MM.1S (cell line): Measurements from ENCODE around the gene CCDC38.

Source experiments
- DNase-seq: peaks from one replicate; pipeline ENCODE4 v3.0.0-alpha.2; 2015
- H2AFZ ChIP-seq: fragments of 300-600 bp; sonication (generic); 2 replicates; pipeline ENCODE4 v1.6.0; 2016; ENCODE audit warnings: antibody characterized with exemption, low read length
- H3F3A ChIP-seq: fragments of 300-600 bp; sonication (generic); 2 replicates; pipeline ENCODE4 v1.6.1; 2016; ENCODE audit warnings: mild to moderate bottlenecking, antibody characterized with exemption, low read length, moderate library complexity, mixed read lengths; ENCODE audit not compliant: insufficient read depth
- H3K27ac ChIP-seq: fragments of 300-600 bp; sonication (generic); 2 replicates; pipeline ENCODE4 v1.5.1; 2016; ENCODE audit warnings: mild to moderate bottlenecking, low read length
- H3K27me3 ChIP-seq: fragments of 300-600 bp; sonication (generic); replicated peaks from 2 replicates; pipeline ENCODE4 v1.6.0; 2016; ENCODE audit warnings: low read length; ENCODE audit not compliant: insufficient read depth
- H3K36me3 ChIP-seq: fragments of 300-600 bp; sonication (generic); replicated peaks from 2 replicates; pipeline ENCODE4 v1.6.1; 2016; ENCODE audit warnings: mild to moderate bottlenecking, low read length, mixed read lengths; ENCODE audit not compliant: insufficient read depth
- H3K4me1 ChIP-seq: fragments of 300-600 bp; sonication (generic); 2 replicates; pipeline ENCODE4 v1.6.1; 2016; ENCODE audit warnings: low read length, mixed read lengths
- H3K4me2 ChIP-seq: fragments of 300-600 bp; sonication (generic); 2 replicates; pipeline ENCODE4 v1.6.0; 2016; ENCODE audit warnings: low read depth, low read length
- H3K4me3 ChIP-seq: fragments of 300-600 bp; sonication (generic); 2 replicates; pipeline ENCODE4 v1.5.1; 2016; ENCODE audit warnings: low read length, mixed read lengths
- H3K79me2 ChIP-seq: fragments of 300-600 bp; sonication (generic); 2 replicates; pipeline ENCODE4 v1.6.1; 2016; ENCODE audit warnings: mixed run types, low read length, mixed read lengths
- H3K9ac ChIP-seq: fragments of 300-600 bp; sonication (generic); 2 replicates; pipeline ENCODE4 v1.6.1; 2016; ENCODE audit warnings: low read length, mixed read lengths
- H3K9me2 ChIP-seq: fragments of 300-600 bp; sonication (generic); replicated peaks from 2 replicates; pipeline ENCODE4 v1.6.1; 2016; ENCODE audit warnings: mild to moderate bottlenecking, low read length, mixed read lengths; ENCODE audit not compliant: insufficient read depth
- H3K9me3 ChIP-seq: fragments of 300-600 bp; sonication (generic); replicated peaks from 2 replicates; pipeline ENCODE4 v1.6.1; 2016; ENCODE audit warnings: mild to moderate bottlenecking, low read length, mixed read lengths; ENCODE audit not compliant: insufficient read depth
- H4K20me1 ChIP-seq: fragments of 300-600 bp; sonication (generic); 2 replicates; pipeline ENCODE4 v1.6.1; 2016; ENCODE audit warnings: mild to moderate bottlenecking, low read length, moderate library complexity, mixed read lengths; ENCODE audit not compliant: insufficient read depth
- EZH2 ChIP-seq: fragments of 300-600 bp; sonication (generic); optimal IDR thresholded peaks from 2 replicates; pipeline ENCODE3; 2017; ENCODE audit warnings: low read depth, mild to moderate bottlenecking, antibody characterized with exemption, low read length, mixed read lengths
- EZH2phosphoT487 ChIP-seq: fragments of 300-600 bp; sonication (generic); IDR thresholded peaks from 2 replicates; pipeline ENCODE4 v1.6.1; 2018; ENCODE audit warnings: antibody characterized with exemption, low read length
- TF ChIP-seq, protein P1 (sequence below): fragments of 300-600 bp; sonication (generic); IDR thresholded peaks from 2 replicates; pipeline ENCODE4 v1.5.1; 2016; ENCODE audit warnings: antibody characterized with exemption, low read length, mixed read lengths

CCDC38 gene

DNA sequence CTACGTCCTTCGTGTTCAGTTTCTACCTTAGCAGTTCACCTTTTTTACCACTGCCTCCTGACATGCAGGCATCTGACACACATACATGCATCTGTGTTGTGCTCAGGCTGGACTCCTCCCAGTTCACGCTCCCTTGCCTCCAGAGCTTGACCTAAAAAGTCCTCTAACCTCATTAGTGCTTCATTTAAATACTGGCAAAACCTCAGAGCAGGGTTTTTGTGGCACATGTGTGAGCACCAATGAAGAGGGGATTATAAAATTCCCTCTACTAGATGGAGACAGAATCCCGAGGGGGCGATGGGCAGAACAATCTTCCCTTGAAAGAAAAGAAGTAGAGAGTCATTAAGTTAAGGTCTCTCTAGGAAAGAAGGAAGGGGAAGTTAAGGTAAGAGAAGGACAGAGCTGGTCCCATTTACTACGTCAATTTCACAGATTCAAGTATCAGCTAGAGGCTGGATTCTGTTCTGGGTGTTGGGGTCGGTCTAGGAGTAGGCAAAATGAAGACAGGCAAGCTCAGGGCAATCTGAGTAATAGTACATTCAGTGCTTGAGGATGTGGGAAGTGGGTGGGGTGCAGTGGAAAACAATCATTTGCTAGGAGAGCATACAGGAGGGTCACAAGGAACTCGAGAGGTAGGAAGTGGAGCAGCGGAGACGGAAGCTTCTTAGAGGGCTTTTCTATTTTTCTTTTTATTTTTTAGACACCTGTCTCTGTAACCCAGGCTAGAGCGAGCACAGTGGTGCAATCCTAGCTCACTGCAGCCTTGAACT lies 46.3 kb upstream of the CCDC38 start:
- H3K79me2 ChIP-seq: no peaks in the 10 kb centered on the region
- no peaks in the 10 kb centered on the region for H3F3A ChIP-seq
- no peak overlapping the region for H3K4me3 ChIP-seq
- DNase-seq: no peak
- H4K20me1 ChIP-seq: no peaks in the 10 kb centered on the region
- no peak overlapping the region for H3K27ac ChIP-seq
- TF ChIP-seq EZH2phosphoT487 (no peak), EZH2 (no peak)
- TF ChIP-seq, protein P1, sequence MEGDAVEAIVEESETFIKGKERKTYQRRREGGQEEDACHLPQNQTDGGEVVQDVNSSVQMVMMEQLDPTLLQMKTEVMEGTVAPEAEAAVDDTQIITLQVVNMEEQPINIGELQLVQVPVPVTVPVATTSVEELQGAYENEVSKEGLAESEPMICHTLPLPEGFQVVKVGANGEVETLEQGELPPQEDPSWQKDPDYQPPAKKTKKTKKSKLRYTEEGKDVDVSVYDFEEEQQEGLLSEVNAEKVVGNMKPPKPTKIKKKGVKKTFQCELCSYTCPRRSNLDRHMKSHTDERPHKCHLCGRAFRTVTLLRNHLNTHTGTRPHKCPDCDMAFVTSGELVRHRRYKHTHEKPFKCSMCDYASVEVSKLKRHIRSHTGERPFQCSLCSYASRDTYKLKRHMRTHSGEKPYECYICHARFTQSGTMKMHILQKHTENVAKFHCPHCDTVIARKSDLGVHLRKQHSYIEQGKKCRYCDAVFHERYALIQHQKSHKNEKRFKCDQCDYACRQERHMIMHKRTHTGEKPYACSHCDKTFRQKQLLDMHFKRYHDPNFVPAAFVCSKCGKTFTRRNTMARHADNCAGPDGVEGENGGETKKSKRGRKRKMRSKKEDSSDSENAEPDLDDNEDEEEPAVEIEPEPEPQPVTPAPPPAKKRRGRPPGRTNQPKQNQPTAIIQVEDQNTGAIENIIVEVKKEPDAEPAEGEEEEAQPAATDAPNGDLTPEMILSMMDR: no peak
- H3K4me2 ChIP-seq: no peak overlapping the region
- H3K27me3 ChIP-seq: no peaks in the 10 kb centered on the region
- H3K9me2 ChIP-seq: no peaks in the 10 kb centered on the region
- H3K9me3 ChIP-seq: no peaks in the 10 kb centered on the region
- H3K4me1 ChIP-seq: no peaks in the 10 kb centered on the region
- no peak overlapping the region for H3K9ac ChIP-seq
- no peaks in the 10 kb centered on the region for H3K36me3 ChIP-seq
- H2AFZ ChIP-seq: no peak overlapping the region

DNA sequence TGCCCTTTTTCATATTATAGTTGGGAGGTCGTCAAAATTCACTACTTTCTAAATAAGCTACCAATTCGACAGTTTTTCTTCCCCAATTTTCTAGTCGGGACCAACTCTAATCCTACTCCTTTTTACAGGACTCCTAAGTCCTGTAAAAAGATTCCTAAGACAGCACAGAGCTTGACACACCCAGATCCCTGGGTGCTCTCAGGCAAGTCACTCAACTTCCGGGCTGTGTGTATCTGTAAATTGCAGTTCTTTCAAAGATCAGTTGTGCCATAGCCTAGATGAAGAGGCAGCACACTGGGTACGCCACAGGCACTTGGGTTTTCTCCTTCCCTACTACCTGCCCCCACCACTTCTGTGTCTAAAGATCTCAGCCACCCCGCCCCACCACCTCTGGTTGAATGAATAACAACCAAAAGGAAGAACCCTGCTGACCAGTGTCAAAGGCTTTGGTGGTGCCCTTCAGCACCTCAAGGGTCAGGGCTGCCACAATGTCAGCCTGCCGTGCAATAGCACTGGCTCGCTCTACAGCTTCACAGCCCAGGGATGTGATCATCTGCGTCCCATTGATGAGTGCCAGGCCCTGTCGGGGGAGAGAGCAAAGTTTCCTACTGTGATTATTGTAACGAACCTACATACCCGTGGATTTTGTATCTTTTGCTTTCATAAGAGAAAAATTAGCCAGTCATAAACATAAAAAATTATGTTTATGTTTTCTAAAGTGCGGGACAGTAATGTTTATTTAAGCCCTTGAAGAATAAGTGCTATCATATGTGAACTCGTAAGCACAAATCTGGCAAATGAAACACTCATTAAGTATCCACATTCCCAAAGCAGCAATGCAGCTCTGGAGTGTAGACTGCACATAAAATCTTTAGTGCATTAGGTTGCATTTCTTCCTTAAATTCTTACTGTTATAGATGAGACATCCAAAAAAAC lies 44.5 kb upstream of the CCDC38 start:
- Histone ChIP-seq H3K4me3 (no peak overlapping the region), H2AFZ (no peak overlapping the region), H3K79me2 (no peaks in the 10 kb centered on the region), H3K9me2 (no peaks in the 10 kb centered on the region), H3K27me3 (no peaks in the 10 kb centered on the region), H4K20me1 (no peaks in the 10 kb centered on the region), H3K9ac (no peak overlapping the region), H3K27ac (no peak overlapping the region), H3F3A (no peaks in the 10 kb centered on the region), H3K36me3 (no peaks in the 10 kb centered on the region), H3K4me1 (no peaks in the 10 kb centered on the region), H3K4me2 (no peak overlapping the region), H3K9me3 (no peaks in the 10 kb centered on the region)
- TF ChIP-seq, protein P1: no peak
- TF ChIP-seq EZH2phosphoT487: no peak
- no peak for DNase-seq

DNA sequence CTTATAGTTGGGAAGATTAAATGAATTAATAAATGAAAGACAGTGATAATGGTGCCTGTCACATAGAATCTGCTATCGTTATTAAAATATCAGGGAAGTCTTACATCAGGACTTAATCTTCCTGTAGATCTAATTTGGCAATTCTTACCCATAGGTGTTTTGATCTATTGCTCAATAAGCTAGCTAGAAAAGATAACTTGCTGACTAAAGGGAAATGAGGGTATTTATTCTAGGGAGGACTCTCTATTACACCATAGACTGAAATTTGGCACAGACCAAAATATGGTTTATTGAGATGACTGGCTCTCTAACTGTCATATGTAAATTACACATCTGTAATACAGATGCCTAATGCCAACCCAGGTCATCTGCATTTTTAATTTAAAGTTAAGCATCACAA lies 42.3 kb upstream of the CCDC38 start:
- Histone ChIP-seq H3K36me3 (no peaks in the 10 kb centered on the region), H3K4me2 (no peak overlapping the region), H3K9me3 (no peaks in the 10 kb centered on the region), H3K79me2 (no peaks in the 10 kb centered on the region), H3K9me2 (no peaks in the 10 kb centered on the region), H3K4me1 (no peaks in the 10 kb centered on the region), H3K27ac (no peak overlapping the region), H3K9ac (no peak overlapping the region), H3F3A (no peaks in the 10 kb centered on the region), H4K20me1 (no peaks in the 10 kb centered on the region), H3K27me3 (no peaks in the 10 kb centered on the region), H3K4me3 (no peak overlapping the region), H2AFZ (no peak overlapping the region)
- no peak for TF ChIP-seq EZH2
- TF ChIP-seq, protein P1: no peak
- no peak for TF ChIP-seq EZH2phosphoT487
- no peak for DNase-seq
